COLO668 (cell line): ENCODE results near the gene CDY2A.
"Not testable (repeated sequence)": the region's sequence is repeated elsewhere in the genome, so short reads cannot be mapped to it uniquely, and the experiment has no call there.

Source experiments
- DNase-seq: peaks from one replicate; lab custom pipeline; 2025; ENCODE audit not compliant: unreplicated experiment; lab: John Stamatoyannopoulos, UW

Gene CDY2A, protein sequence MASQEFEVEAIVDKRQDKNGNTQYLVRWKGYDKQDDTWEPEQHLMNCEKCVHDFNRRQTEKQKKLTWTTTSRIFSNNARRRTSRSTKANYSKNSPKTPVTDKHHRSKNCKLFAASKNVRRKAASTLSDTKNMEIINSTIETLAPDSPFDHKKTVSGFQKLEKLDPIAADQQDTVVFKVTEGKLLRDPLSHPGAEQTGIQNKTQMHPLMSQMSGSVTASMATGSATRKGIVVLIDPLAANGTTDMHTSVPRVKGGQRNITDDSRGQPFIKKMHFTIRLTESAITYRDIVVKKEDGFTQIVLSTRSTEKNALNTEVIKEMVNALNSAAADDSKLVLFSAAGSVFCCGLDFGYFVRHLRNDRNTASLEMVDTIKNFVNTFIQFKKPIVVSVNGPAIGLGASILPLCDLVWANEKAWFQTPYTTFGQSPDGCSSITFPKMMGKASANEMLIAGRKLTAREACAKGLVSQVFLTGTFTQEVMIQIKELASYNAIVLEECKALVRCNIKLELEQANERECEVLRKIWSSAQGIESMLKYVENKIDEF

DNA sequence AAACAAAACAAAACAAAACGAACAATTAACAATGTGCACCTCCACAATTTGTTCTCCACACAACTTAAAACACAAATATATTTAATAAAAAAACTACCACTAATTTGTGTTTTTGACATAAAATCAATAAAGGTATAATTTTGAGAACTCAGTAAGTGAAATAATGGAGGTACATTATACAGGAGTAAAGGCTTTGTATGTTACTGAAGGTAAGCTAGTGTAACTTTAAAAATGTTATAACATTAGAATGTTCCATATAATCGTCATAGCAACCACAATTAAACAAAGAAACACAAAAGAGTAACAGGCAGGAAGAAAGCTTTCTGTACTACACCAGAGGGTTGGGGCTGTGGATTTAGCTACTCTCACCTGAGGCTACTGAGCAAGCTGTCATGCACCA lies at the start of gene CDY2A:
Gene CDY2A, plus strand, starts transcription at position 301 of the 400 bp plus-strand sequence. CDS start 328 bp downstream, outside the sequence.
- DNase-seq: not testable (repeated sequence)

DNA sequence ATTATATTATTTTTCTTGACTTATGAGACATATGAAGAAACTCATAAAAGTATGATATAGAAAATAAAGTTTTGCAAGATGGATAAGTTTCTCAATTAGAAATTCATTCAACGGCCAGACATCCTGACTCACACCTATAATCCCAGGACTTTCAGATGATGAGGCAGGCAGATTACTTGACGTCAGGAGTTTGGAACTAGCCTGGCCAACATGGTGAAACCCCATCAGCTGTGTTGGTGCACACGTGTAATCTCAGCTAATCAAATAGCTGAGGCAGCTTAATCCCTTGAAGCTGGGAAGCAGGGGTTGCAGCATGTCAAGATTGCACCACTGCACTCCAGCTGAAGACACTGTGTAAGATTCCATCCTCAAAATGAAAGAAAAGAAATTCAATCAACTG lies 28.0 kb upstream of the CDY2A start:
- not testable (repeated sequence) for DNase-seq

GRCh38 chrY:17998266-17998665 lies 27.3 kb upstream of the CDY2A start:
- not testable (repeated sequence) for DNase-seq

GRCh38 chrY:18023897-18024296 lies 1.7 kb upstream of the CDY2A start:
- not testable (repeated sequence) for DNase-seq

DNA sequence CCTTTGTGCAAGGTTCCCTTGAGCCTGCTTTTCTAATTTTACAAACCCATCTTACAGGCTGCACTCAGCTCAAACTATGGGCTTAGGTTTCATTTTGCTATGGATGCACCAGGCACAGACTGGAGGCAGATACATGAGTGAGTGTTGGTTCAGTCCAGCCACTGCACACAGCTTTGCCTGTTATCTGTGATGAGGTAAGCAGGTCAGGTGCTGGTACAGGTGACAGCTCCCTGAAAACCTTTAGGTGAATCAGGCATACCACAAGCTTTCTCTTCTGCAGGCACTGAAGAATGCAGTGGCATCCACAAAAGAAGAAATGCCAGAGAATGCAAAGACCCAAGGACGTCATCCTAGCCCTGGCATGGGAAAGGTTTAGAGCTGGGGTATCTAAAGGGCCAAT lies 3.3 kb downstream of the CDY2A start:
- not testable (repeated sequence) for DNase-seq

DNA sequence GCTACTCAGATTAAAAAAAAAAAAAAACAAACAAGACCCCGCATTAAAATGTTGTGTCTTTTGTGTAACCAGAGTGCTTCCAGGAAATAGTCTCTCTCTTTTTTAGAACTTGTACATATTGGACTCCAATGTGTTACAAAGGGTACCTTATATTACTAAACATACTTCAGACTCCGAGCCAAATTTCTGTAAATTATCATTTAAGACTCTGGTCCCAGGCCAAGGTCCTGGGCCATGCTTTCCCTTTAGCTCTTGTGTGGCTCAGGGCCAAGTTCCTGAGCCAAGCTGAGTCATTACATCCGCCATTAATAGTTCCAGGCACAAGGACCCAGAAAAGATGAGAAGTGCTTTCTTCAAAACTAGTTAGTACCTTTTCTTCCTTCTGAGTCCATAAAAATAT lies 4.6 kb downstream of the CDY2A start:
- not testable (repeated sequence) for DNase-seq

DNA sequence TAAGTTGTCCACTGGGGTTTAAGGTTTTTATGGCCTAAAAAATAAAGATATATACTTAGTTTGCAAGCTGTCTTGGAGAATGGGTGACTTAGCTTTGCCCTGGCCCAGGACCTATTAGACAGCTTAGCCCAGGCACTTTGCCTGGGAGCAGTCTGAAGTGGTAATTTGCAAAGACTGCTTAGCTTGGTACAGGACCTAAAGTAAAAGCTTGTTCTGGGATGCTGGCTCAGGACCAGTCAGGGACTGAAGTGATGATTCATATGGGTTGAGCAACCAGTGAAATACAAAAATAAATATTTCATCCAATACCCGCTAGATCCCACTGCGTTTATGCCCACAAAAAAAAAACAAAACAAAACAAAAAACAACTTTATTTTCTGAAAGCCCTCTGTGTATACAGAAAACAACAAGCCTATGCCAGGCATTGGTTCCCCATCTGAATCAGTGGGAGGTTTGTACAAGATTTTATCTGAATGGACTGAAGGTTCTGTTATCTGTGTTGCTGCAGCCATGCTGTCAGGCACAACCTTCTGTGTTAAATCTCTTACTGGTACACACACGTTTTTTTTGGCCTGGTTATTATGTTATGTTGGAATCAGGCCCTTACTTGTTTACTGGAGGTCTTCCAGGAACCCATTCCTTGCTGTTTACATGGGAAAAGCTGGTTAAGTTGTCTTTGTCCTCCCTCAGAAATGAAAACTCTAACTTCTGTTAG lies 8.7 kb downstream of the CDY2A start:
- not testable (repeated sequence) for DNase-seq

DNA sequence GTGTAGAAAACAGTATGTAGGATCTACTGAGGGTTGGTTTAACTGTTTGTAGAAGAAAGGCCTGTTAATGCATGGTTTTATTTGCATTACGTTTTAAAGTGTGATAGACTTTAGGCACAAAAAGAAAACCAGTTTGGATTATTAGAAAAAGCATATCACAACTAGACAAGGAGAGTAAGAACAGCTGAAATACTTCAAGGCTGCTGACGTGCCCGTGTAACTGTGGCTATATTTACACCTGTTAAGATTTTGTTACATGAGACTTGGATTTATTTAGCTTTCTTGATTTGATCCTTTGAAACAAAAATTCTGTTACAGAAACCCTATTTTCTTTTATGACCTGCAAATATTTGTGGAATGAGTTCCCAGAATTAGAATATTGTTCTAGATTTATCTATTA lies 9.3 kb downstream of the CDY2A start:
- DNase-seq: not testable (repeated sequence)

- DNase-seq: not testable (repeated sequence)
These were observed 19.4 kb downstream of the CDY2A start for GRCh38 chrY:18044990-18045389.

DNA sequence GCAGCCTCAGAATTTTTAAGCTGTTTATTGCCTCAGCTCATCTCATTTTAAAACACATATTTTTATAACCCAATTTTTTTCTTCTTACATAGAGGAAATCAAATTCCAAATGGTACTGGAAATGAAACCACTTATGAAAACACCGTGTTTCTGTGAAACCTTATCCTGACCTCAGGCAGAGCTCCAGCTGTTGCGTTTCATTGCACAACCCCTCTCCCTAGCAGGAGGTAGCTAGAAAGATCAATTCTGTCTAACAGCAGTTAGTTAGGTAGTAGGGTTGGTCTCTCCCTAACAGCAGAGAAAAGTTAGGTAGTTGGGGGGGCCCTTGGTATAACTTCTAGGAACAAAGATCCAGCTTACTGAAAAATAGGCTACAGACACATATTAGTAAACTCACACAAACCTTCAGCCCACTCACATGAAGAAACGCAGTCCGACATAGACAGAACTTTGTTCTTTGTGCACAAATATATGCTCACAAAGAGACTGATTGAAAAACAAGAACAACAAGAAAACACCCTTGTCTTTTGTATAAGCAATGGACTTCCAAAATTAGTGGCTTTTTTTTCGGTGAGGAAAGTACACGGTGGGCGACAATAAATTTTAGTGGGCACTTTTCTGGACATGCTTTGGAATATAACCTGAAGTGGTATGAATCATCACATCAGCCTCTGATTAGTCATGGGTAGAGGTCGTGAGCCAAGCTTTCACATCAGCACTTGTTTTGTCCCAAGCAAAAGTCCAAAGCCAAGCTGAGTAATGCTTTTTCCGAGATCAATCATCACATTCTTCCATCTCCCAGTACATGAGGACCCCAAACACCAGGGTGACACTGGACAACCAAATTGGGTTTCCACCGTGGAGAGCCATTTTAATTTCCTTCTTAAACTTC lies 22.8 kb downstream of the CDY2A start:
- DNase-seq: not testable (repeated sequence)

GRCh38 chrY:18049061-18049460 lies 23.5 kb downstream of the CDY2A start:
- not testable (repeated sequence) for DNase-seq

- not testable (repeated sequence) for DNase-seq
These were observed 30.9 kb downstream of the CDY2A start for GRCh38 chrY:18056473-18056872.

DNA sequence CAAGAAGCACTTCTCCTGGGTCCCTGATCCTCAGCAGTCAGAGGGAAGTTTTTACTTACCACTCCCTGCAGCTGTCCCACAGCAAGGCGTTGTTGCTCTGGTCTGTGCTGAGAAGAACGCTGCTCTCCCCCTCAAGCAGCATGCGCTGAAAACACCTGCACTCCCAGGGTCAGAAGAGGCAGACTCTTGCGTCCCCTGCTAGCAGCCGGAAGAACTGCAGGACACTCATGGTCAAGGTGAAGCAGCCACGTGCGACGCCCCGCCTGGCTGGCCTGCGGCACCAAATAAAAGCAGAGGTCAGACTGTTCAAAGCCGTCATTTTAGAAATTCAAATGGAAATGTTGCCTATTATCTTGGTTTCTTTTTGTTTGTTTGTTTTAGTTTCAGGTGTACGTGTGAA lies 47.9 kb downstream of the CDY2A start:
- DNase-seq: not testable (repeated sequence)
